Limb (tissue), 2 donors: ENCODE data around the gene TECTA.
A peak's percentile ranks its signal among the peaks of the same experiment; 100 is the strongest.

Experiments
- DNase-seq, 2 donors: peaks; one replicate each; pipeline ENCODE4 v3.0.0-alpha.2; 2016; ENCODE audit errors: extremely low spot score in 2 of 2

The TECTA gene, protein sequence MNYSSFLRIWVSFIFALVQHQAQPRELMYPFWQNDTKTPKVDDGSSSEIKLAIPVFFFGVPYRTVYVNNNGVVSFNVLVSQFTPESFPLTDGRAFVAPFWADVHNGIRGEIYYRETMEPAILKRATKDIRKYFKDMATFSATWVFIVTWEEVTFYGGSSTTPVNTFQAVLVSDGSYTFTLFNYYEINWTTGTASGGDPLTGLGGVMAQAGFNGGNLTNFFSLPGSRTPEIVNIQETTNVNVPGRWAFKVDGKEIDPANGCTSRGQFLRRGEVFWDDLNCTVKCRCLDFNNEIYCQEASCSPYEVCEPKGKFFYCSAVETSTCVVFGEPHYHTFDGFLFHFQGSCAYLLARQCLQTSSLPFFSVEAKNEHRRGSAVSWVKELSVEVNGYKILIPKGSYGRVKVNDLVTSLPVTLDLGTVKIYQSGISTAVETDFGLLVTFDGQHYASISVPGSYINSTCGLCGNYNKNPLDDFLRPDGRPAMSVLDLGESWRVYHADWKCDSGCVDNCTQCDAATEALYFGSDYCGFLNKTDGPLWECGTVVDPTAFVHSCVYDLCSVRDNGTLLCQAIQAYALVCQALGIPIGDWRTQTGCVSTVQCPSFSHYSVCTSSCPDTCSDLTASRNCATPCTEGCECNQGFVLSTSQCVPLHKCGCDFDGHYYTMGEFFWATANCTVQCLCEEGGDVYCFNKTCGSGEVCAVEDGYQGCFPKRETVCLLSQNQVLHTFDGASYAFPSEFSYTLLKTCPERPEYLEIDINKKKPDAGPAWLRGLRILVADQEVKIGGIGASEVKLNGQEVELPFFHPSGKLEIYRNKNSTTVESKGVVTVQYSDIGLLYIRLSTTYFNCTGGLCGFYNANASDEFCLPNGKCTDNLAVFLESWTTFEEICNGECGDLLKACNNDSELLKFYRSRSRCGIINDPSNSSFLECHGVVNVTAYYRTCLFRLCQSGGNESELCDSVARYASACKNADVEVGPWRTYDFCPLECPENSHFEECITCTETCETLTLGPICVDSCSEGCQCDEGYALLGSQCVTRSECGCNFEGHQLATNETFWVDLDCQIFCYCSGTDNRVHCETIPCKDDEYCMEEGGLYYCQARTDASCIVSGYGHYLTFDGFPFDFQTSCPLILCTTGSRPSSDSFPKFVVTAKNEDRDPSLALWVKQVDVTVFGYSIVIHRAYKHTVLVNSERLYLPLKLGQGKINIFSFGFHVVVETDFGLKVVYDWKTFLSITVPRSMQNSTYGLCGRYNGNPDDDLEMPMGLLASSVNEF (N-terminal part only)

DNA sequence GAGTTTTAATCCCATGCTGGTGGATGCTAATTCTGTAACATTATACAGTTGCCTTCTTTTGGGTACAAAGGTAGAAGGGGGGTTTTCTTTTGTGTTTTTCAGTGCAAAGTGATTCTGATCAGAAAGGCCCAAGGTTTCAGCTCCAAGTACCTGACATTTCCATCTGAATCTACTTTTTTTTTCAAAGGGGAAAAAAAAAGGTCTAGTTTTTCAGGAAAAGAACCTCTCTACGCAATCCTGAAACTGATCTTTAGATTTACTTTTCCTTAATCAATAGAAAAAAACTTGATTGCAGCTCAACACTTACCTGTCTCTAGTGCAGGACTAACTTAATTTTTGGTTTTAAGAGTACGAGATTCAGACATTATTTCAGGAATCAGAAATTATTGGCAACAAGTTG lies at the start of gene TECTA:
TECTA (plus strand) TSS at position 301 of the 400 bp plus-strand sequence. CDS start 1,423 bp downstream, outside the sequence.
- DNase-seq: no peak

DNA sequence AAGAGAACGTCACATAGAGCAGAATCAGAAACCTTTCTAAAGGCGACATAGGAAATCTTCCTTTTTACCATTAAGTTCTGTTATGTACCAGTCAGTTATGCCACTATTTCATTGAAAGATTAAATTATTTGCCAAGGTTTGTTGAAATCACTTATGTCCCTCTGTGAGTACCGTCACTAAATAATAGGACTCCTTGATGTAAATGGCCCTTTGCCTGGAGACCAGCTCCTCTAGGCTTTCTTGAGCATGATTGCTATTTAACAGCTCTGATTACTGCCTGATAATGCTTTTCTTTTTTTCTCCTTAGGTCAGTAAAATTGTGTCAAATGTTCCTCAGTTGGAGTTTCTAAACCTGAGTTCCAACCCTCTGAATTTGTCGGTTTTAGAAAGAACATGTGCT lies 47.8 kb upstream of the TECTA start:
- DNase-seq: no peak

DNA sequence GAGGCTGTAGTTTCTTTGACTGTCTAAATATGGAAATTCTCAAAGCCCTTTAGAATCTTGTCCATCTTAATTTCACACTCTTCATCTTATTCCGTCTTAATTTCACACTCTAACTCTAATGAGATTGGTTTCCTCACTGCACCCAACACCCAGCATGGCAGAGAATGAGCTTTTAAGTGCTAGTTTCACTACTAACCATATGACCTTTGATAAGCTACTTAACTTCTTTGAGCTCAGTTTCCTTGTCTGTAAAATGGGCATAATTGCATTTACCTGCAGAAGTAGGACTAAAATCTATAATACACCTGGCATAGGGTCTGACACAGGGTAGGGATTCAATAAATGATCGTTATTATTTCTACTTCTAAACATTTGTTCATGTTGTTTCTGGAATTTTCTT lies 46.8 kb upstream of the TECTA start:
- no peak for DNase-seq

DNA sequence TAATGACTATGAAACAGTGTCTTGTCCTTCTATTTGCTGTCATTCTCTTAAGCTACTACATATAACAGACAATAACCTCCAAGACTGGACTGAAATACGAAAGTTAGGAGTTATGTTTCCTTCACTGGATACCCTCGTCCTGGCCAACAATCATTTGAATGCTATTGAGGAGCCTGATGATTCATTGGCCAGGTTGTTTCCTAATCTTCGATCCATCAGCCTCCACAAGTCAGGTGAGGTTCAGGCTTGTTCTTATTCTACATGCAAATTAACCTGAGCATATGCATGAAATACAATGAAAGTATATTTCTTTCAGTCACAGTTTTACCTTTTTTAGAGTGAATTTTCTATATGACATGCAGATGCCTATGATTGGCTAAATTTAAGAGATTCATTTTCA lies 46.0 kb upstream of the TECTA start:
- no peak for DNase-seq

DNA sequence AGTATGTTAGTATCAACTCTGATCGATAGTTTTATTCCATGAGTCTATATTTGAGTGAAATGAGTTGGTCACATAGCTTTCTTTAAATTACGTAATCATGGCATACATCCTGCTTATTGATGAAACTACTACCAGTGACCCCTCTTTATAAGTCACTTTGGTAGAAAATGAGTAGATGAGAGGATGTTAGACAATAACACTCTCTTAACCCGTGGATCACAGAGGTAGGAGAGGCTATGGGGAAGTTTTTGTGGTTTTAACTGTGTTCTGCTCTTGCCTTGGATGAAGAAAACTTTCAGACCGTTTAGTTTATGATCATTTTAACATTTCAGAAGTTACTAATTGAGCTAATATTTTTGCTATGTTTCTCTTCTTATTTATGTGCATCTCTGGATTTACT lies 43.1 kb upstream of the TECTA start:
- no peak for DNase-seq

DNA sequence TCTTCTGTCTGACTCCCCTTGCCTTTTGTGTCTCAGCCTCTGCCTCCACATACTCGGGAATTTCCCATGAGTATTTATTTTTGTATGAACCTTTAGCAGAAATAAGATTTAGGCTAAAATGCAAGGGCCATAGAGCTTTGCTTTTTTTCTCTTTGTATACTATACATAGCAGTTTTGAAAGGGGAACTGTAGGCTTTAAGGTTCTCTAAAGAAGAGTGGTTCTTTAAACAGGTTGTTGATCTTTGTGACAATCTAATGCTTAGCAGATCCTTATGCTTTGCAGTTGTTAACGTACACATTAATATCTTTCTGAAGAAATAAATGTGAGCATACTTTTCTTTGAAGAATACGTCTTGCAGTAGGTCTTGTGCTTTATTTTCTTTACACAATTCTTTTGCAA lies 42.1 kb upstream of the TECTA start:
- DNase-seq: no peak

DNA sequence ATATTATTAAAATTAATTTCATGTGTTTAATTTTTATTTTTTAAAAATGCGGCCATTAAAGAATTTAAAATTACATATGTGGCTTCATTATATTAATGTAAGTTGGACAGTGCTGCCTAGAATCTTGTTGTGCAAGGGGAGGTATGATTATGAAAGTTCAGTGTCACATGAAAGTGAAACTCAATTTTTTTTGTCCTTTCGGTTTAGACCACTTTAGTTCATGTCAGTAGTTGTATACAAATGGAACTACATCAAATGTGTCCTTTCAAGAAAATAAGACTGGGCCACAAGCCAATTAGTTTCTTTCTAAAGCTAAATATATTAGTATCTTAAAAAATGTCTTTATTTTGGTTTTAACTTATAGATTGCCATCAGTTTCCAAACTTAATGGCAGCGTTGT lies 41.4 kb upstream of the TECTA start:
- no peak for DNase-seq

DNA sequence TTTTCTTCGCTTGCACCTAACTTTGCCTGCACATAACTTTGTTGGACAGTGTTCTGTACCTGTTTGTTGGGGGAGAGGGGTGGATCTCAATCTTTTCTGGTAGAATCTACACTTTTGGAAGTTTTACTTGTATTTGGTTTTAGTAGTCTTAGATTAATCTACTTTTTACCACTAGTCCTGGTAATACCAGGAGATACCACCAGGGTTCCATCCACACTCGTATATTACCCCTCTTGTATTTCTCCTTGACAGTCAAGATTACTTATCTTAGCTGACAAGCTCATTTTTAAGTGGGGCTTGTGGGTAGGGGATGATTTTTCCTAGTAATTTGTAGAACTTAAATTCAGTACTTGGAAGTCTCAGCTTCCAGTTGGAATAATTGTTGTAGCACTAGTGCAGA lies 37.3 kb upstream of the TECTA start:
- DNase-seq: no peak

DNA sequence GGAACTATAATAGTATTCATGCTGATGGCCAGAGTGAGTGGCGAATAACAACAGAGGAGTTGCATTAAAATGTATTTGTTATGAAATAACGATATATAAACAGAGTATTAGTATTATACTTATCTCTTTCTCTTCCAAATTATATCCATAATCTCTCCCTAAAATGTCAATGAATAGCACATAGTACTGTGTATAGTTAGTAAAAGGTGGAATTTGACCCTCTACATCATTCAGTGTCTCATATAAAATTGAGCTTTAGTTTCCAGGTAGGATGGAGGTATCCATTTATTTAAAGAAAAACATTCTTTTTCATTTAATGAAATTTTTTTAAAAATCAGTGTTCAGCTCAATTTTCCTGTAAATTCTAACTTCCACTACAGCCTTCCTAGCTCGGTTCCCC lies 34.4 kb upstream of the TECTA start:
- DNase-seq: no peak

DNA sequence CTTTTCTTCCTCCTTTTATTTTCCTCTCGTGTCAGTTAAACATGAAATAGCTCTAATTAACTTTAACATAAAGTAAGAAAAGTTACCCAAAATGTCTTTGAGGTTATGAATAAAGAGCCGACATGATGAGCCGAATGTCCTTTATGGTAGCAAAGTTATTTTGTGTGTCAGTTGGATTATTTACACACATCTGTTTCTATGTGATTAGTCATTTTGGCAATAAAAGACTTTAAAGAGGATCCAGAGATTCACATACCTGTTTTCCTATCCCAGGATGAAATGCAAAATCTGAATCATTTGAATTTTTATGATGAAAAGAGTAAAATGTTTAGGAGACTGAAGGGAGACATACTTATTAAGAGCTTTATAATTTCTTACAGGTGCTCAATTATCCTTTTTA lies 34.0 kb upstream of the TECTA start:
- no peak for DNase-seq

DNA sequence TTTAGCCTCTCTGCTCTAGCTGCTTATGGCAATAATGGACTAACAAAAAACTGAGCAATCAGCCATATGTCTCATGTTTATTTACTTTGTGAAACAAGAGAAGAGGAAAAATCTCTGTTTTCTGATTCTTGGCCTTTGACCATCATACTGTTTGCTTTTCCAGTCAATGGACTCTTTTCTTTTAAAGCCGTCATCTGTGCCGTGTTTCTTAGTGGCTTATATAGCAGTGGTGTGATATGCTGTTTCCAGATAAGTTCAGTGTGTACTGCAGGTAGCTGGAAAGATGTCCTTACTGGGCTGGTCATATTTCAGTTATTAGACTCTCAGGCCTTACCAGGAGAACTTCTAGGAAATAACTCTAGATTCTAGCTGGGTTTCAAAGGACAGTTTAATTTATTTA lies 33.6 kb upstream of the TECTA start:
- DNase-seq: no peak

DNA sequence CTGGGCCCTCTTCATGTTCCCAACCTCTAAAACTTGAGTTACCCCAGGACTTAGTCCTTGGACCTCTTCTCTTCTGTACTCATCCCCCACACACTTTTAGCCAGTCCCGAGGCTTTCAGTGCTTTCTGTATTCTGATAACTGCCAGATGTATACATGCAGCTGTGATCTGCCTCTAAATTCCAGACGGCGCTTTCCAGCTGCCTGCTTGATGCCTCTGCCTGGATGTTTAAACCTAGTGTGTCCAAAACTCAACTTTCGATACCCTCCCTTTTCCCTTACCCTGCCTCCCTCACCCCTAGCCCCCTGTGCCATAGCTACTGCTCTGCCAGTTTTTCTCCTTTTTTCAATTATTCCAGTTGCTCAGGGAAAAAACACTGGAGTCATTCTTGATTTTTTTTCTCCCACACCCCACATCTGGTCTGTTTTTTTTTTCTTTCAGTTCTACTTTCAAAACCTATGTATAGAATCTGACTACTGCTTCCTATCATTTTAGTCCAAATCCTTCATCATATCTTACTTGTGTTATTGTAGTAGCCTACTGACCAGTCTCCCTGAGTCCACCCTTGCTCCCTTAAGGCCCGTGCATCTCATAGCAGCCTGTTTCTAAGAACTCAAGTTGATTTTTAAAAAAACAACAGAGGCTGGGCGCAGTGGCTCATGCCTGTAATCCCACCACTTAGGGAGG lies 32.9 kb upstream of the TECTA start:
- peak; percentile 33 to 55 for DNase-seq

DNA sequence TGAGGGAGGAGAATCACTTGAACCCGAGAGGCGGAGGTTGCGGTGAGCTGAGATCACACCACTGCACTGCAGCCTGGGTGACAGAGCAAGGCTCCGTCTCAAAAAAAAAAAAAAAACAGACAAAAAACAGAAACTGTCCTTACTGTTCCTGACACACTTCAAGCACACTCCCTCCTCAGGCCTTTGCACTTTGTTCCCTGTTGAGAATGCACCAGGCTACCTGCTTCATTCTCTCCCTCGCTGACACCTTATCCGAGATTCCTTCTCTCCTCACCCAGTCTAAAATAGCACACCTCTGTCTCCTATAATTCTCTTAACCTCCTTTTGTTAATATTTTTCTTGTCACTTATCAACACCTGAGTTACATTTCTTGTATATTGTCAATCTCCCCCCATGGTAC lies 32.3 kb upstream of the TECTA start:
- no peak for DNase-seq

DNA sequence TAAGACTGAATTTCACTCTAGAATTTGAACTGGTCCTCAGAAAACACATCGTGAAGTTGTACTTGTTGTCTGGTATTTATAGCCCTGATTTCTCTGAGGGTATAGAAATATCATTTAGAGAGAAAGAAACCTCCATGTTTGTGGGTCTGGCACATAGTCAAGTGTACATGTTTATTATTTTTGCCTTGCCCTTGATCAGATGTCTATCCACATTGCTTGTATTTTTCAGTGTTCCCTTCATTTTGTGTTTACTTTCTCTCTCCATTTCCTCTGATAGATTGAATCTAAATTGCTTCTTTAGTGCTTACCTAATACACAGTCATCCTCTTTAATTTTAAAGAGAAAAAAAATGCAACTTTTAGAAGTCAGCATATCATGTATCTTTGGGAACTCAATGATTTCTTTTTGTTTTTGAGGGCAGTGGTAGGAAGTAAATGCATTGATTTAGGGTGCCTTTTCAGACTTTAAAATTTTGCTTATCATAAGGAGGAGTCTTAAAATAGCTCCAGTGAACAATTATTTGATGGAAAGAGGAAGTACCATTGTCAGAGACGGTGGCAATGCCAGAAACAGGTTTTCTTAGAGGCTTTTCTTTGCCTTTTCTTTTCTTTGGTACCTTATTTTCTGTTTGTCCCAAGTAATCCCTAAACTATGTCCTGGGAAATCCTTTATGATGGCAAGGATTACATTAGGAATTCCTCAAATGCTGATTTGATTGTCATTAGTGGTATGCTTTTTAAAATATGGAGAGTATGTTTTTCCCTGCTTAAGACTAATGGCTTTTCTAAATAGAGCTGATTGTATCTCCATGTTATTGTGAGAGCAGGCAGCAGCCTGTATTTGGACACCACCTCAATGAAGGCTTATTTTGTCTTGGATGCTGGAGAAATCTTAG lies 29.8 kb upstream of the TECTA start:
- DNase-seq: no peak

DNA sequence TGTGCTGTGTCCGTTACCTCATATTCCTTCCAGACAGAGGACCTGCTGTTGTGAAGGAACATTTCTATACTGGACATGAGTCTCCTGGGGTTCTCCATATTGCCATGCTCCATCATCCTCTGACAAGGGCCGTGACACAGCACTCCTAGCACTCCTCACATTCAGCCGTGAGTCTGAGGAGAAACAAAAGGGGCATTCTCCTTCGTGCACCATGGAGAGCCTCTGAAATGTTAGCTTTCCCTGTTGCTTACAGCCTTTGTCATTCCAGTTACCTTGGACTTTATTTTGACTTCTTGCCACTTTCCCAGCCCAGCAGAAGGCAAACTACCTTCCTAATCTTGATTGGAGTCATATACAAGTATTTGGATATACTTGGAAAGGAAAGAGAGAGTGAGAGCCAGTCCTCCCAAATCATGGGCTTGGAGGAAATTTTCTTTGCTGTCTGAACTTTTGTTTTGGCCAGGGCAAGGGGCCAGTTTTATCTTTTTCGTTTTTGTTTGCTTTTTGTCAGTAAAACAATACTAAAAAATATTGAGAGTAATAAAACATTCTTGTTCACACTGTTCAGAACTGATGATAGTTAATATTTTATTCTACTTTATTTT lies 29.1 kb upstream of the TECTA start:
- DNase-seq: peak in 1 of 2 donors; percentile 28

DNA sequence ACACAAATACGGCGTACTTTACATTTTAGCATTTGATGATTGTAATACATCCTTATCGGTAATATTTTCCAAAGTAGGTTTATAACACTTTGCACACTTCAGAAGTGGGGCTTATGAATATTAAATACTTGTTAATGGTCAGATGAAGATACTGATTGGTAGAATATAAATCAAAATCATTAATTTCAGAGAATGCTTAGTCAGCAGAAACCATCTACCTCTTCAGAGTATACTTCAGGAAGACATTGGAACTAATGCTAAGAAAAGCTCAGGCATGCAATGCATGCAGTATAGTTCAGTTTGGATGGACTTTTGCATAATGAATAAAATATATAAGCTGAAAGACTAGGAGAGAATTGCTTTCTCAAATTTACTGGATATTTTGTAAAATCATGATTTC lies 19.7 kb upstream of the TECTA start:
- no peak for DNase-seq

DNA sequence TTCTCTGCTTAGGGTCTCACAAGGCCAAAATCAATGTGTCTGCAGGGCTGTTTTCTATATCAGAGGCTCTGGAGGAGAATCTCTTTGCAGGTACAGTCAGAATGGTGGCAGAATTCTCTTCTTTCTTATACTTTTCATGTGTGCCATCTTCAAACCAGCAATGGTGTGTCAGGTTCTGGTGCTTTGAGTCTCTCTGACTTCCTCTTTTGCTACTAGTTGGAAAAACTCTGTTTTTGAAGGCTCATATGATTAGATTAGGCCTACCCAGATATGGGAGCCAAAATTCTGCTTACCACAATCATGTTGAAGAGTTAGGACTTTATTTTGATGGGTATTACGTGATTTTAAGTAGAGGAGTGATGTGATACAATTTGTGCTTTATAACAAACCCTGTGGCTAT lies 18.8 kb upstream of the TECTA start:
- DNase-seq: no peak

DNA sequence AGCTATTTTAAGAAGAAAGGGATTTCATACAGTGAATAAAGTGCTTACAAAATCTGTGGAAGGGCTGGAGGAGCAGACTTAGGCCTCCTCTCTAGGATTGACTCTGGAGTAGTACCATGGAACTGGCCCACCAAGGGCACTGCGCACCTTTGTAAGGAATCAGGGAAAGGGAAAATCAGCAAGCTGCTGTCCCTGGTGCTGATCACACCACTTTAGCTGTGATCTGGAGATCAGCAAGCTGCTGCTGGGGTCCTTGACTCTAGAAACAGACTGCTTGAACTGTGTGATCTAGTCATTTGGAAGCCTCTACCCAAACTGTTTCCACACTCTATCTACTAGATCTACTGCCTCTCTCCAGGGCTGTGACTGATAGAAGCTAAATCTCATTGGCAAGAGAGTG lies 18.4 kb upstream of the TECTA start:
- peak in 1 of 2 donors; percentile 57 for DNase-seq

DNA sequence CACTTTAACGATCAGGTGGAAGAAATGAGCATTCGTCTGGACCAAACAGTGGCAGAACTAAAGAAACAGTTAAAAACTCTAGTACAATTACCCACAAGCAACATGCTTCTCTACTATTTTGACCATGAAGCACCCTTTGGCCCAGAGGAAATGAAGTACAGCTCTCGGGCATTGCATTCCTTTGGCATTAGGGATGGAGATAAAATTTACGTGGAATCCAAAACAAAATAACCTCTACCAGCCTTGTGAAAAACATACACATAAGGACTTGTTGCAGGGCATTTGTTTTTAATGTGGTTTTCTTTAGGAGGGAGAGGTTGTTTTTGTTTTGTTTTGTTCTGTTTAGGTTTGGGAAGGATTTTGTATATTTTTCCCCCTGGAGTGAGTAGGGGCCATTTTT lies 14.2 kb upstream of the TECTA start:
- no peak for DNase-seq

DNA sequence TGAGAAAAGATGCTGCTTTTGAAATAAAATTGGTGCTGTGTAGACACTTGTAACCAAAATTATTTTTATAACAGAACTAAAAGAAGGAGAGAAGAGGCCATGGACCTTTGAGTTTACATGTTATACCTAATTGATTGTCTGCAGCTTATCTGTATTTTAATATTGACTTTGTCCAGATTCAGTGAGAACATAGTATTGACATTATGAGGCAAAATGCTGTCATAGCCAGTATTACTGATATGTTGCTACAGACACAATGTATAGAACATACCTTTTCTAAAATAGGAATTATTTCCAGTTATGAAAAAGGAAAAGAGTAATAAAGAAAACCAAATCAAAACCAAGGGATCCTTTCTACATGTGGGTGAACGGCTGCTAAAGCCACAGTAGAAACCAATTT lies 11.5 kb upstream of the TECTA start:
- no peak for DNase-seq
